Measurements from ENCODE around the gene RNF157. TPM values are rescaled to one million over a fixed set of nuclear protein-coding genes. Genes with fewer than 3 reads are reported as not detected.

Gene RNF157
- total and polyA plus RNA-seq, 9 of the 15 experiments (the other 6 are each of a cell fraction or from before 2014, with no cell fraction given), result 8.1 to 31.7 (median 20.8) TPM

DNA sequence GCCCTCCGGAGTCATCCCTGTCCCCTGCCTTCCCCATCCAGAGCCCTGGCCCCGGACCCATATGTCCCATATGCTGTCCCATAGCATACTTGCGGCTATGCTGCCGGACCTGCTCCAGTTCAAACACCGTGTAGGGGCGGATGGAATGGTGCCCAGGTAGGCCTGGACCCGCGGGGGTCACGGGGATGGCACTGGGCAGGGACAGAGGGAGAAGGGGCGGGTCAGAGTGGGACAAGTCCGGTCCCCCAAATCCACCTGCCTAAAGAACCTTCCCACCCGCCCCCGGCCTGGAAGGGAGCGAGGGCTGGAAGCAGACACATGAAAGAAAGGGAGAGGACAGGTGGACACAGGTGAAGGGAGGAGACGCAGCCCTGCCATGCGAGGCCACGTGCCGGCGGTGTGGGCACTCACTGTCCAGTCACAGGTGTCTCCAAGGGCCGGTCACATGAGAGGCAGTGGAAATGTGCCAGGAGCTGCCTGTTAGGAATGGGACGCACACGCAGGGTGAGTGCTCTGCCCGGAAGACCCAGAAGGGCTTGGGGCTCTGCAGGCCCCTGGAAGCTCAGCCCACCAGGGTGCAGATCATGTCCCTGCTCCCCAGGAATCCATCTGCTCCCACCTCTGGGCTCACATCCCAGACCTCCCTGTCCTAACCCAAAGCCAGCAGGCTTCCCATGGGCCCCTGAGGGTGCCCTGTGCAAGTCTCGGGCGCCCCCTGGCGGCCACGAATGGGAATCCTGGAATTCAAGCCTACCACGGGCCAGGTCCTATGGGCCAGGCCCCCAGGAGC, 38.9 kb upstream of the RNF157 start (continued):
- TF ChIP-seq NR4A1 (CRISPR knock-in tag; IDR thresholded peaks at IDR 0.05) (no peak), NR4A1 (tag; IDR thresholded peaks at IDR 0.05) (no peak), ZNF134 (CRISPR knock-in tag; conservative IDR thresholded peaks at IDR 0.05) (no peak), ETV5 (CRISPR knock-in tag; IDR thresholded peaks at IDR 0.05; ENCODE audit: low read depth) (no peak; the same call in 1 of the 2 replicates), ZNF586 (CRISPR knock-in tag; conservative IDR thresholded peaks at IDR 0.05) (no peak), ZNF445 (CRISPR knock-in tag; IDR thresholded peaks at IDR 0.05; ENCODE audit: low read depth) (no peak), ZNF121 (CRISPR knock-in tag; conservative IDR thresholded peaks at IDR 0.05) (no peak), GTF2E2 (tag; IDR thresholded peaks at IDR 0.05) (no peak), SMARCB1 (IDR thresholded peaks at IDR 0.05; ENCODE audit: insufficient read length, low read depth) (no peak), MCM7 (IDR thresholded peaks at IDR 0.05) (no peak), CREB1 (IDR thresholded peaks at IDR 0.05) (no peak), CREB1 (CRISPR knock-in tag; IDR thresholded peaks at IDR 0.05) (no peak), MTA2 (IDR thresholded peaks at IDR 0.05; ENCODE audit: low read depth) (no peak), DNMT1 (IDR thresholded peaks at IDR 0.05) (no peak), CAMTA2 (CRISPR knock-in tag; conservative IDR thresholded peaks at IDR 0.05) (no peak), RCOR1 (IDR thresholded peaks at IDR 0.05; ENCODE audit: borderline replicate concordance in 1 of 2, low read depth in 2 of 2, low read length in 2 of 2) (no peak), EHMT2 (IDR thresholded peaks at IDR 0.05) (no peak)
- TF ChIP-seq, protein P1, sequence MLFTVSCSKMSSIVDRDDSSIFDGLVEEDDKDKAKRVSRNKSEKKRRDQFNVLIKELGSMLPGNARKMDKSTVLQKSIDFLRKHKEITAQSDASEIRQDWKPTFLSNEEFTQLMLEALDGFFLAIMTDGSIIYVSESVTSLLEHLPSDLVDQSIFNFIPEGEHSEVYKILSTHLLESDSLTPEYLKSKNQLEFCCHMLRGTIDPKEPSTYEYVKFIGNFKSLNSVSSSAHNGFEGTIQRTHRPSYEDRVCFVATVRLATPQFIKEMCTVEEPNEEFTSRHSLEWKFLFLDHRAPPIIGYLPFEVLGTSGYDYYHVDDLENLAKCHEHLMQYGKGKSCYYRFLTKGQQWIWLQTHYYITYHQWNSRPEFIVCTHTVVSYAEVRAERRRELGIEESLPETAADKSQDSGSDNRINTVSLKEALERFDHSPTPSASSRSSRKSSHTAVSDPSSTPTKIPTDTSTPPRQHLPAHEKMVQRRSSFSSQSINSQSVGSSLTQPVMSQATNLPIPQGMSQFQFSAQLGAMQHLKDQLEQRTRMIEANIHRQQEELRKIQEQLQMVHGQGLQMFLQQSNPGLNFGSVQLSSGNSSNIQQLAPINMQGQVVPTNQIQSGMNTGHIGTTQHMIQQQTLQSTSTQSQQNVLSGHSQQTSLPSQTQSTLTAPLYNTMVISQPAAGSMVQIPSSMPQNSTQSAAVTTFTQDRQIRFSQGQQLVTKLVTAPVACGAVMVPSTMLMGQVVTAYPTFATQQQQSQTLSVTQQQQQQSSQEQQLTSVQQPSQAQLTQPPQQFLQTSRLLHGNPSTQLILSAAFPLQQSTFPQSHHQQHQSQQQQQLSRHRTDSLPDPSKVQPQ (CRISPR knock-in tag; IDR thresholded peaks at IDR 0.05; ENCODE audit: borderline replicate concordance), result no peak
- TF ChIP-seq, protein P2, sequence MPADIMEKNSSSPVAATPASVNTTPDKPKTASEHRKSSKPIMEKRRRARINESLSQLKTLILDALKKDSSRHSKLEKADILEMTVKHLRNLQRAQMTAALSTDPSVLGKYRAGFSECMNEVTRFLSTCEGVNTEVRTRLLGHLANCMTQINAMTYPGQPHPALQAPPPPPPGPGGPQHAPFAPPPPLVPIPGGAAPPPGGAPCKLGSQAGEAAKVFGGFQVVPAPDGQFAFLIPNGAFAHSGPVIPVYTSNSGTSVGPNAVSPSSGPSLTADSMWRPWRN (IDR thresholded peaks at IDR 0.05; ENCODE audit: low read depth), result no peak
- TF ChIP-seq, protein P3, sequence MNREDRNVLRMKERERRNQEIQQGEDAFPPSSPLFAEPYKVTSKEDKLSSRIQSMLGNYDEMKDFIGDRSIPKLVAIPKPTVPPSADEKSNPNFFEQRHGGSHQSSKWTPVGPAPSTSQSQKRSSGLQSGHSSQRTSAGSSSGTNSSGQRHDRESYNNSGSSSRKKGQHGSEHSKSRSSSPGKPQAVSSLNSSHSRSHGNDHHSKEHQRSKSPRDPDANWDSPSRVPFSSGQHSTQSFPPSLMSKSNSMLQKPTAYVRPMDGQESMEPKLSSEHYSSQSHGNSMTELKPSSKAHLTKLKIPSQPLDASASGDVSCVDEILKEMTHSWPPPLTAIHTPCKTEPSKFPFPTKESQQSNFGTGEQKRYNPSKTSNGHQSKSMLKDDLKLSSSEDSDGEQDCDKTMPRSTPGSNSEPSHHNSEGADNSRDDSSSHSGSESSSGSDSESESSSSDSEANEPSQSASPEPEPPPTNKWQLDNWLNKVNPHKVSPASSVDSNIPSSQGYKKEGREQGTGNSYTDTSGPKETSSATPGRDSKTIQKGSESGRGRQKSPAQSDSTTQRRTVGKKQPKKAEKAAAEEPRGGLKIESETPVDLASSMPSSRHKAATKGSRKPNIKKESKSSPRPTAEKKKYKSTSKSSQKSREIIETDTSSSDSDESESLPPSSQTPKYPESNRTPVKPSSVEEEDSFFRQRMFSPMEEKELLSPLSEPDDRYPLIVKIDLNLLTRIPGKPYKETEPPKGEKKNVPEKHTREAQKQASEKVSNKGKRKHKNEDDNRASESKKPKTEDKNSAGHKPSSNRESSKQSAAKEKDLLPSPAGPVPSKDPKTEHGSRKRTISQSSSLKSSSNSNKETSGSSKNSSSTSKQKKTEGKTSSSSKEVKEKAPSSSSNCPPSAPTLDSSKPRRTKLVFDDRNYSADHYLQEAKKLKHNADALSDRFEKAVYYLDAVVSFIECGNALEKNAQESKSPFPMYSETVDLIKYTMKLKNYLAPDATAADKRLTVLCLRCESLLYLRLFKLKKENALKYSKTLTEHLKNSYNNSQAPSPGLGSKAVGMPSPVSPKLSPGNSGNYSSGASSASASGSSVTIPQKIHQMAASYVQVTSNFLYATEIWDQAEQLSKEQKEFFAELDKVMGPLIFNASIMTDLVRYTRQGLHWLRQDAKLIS (CRISPR knock-in tag; IDR thresholded peaks at IDR 0.05), result no peak
- TF ChIP-seq, protein P4, sequence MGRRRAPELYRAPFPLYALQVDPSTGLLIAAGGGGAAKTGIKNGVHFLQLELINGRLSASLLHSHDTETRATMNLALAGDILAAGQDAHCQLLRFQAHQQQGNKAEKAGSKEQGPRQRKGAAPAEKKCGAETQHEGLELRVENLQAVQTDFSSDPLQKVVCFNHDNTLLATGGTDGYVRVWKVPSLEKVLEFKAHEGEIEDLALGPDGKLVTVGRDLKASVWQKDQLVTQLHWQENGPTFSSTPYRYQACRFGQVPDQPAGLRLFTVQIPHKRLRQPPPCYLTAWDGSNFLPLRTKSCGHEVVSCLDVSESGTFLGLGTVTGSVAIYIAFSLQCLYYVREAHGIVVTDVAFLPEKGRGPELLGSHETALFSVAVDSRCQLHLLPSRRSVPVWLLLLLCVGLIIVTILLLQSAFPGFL (CRISPR knock-in tag; IDR thresholded peaks at IDR 0.05), result no peak
- TF ChIP-seq, protein P5, sequence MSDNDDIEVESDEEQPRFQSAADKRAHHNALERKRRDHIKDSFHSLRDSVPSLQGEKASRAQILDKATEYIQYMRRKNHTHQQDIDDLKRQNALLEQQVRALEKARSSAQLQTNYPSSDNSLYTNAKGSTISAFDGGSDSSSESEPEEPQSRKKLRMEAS (CRISPR knock-in tag; IDR thresholded peaks at IDR 0.05), result no peak; the same call in 1 of the 2 replicates
